Naive thymus-derived CD4-positive, alpha-beta T cell (primary cell): ENCODE measurements around the gene TRIM73. TPM values are rescaled to one million over a fixed set of nuclear protein-coding genes. Genes with fewer than 3 reads are reported as not detected.
"Not testable (repeated sequence)": the region's sequence is repeated elsewhere in the genome, so short reads cannot be mapped to it uniquely, and the experiment has no call there.

Source experiments
- ATAC-seq: fragments of 150-1000 bp; cut with Tn5 transposase; 2 replicates; pipeline ENCODE4 v1.10.0; 2021; ENCODE audit warnings: mild to moderate bottlenecking, moderate library complexity
- CTCF ChIA-PET: fragments of 350-600 bp; sonication (Branson Sonifier 250); formaldehyde crosslinking; loops from one replicate; lab custom pipeline; 2021; ENCODE audit warnings: antibody characterized with exemption; lab: Charles Lee
- POLR2A ChIA-PET: fragments of 350-600 bp; sonication (Branson Sonifier 250); formaldehyde crosslinking; loops from one replicate; lab custom pipeline; 2021; ENCODE audit warnings: antibody characterized with exemption, inconsistent platforms; lab: Charles Lee
- DNase-seq, 9 donors: peaks; one replicate each; pipeline versions ENCODE4 v3.0.0 to v3.0.0-alpha.2; 2020 to 2022; ENCODE audit warnings: mixed read lengths in 1 of 9
- H3K27ac ChIP-seq: one replicate; pipeline ENCODE4 v1.7.0; 2013; ENCODE audit warnings: mild to moderate bottlenecking, low read depth, low read length, moderate library complexity
- H3K27me3 ChIP-seq, 2 donors: one replicate each; pipeline ENCODE4 v1.7.0; 2013; ENCODE audit warnings: low read length in 2 of 2, mild to moderate bottlenecking in 2 of 2, moderate library complexity in 2 of 2; ENCODE audit not compliant: control insufficient read depth in 2 of 2, insufficient read depth in 2 of 2
- H3K36me3 ChIP-seq, 3 experiments: 1 replicate in 2 of 3; 2 replicates in 1 of 3; pipeline ENCODE4 v1.7.0; 2013; ENCODE audit warnings: low read length in 3 of 3, mild to moderate bottlenecking in 3 of 3, moderate library complexity in 1 of 3; ENCODE audit not compliant: insufficient read depth in 3 of 3, control insufficient read depth in 2 of 3
- H3K4me1 ChIP-seq, 2 donors: one replicate each; pipeline ENCODE4 v1.7.0; 2013; ENCODE audit warnings: low read length in 2 of 2, mild to moderate bottlenecking in 2 of 2, moderate library complexity in 1 of 2; ENCODE audit not compliant: control insufficient read depth in 2 of 2, insufficient read depth in 2 of 2
- H3K4me3 ChIP-seq: 2 replicates; pipeline ENCODE4 v1.7.0; 2013; ENCODE audit warnings: mild to moderate bottlenecking, low read length
- H3K9me3 ChIP-seq, 3 experiments: 1 replicate in 2 of 3; 2 replicates in 1 of 3; pipeline ENCODE4 v1.7.0; 2013; ENCODE audit warnings: low read length in 3 of 3; ENCODE audit not compliant: control insufficient read depth in 2 of 3
- H3K27ac Mint-ChIP-seq, 9 donors: one replicate each; pipeline ENCODE4 v1.8.0; 2020 to 2022; ENCODE audit warnings: mixed read lengths in 9 of 9, mild to moderate bottlenecking in 8 of 9, moderate library complexity in 5 of 9, inconsistent platforms in 2 of 9
- H3K27me3 Mint-ChIP-seq, 5 donors: one replicate each; pipeline ENCODE4 v1.8.0; 2021 to 2022; ENCODE audit warnings: mixed read lengths in 5 of 5, mild to moderate bottlenecking in 1 of 5
- H3K36me3 Mint-ChIP-seq, 5 donors: one replicate each; pipeline ENCODE4 v1.8.0; 2020 to 2022; ENCODE audit warnings: mixed read lengths in 5 of 5, mild to moderate bottlenecking in 3 of 5, inconsistent platforms in 1 of 5
- H3K4me1 Mint-ChIP-seq, 7 donors: one replicate each; pipeline ENCODE4 v1.8.0; 2020 to 2022; ENCODE audit warnings: mixed read lengths in 7 of 7, mild to moderate bottlenecking in 3 of 7, inconsistent platforms in 1 of 7
- H3K4me3 Mint-ChIP-seq, 10 donors: one replicate each; pipeline ENCODE4 v1.8.0; 2020 to 2022; ENCODE audit warnings: mild to moderate bottlenecking in 10 of 10, mixed read lengths in 10 of 10, moderate library complexity in 6 of 10, inconsistent platforms in 2 of 10
- H3K9me3 Mint-ChIP-seq, 11 donors: one replicate each; pipeline ENCODE4 v1.8.0; 2020 to 2022; ENCODE audit warnings: mixed read lengths in 11 of 11, mild to moderate bottlenecking in 4 of 11, inconsistent platforms in 1 of 11, moderate library complexity in 1 of 11
- intact Hi-C, 2 donors: fragments of 100-400 bp; cut with micrococcal nuclease; formaldehyde crosslinking; loops; one replicate each; pipeline ENCODE4 v1.15.1; 2023
- polyA plus RNA-seq, 2 donors: library from polyadenylated mRNA; unstranded; fragments of 300-500 nt; fragmentation: Illumina TruSeq; gene quantifications; one replicate each; pipeline ENCODE4 v1.2.3, GENCODE V29; 2021
- total RNA-seq, 6 experiments: library from RNA in 5 of 6; stranded (reverse) in 5 of 6; gene quantifications; 1 replicate in 5 of 6; 2 replicates in 1 of 6; pipeline ENCODE4 v1.2.3 and lab custom pipeline; 2021 to 2026

TRIM73 gene
- total and polyA plus RNA-seq, 7 experiments from 2014 or later, result 1.3 to 33.2 (median 23.2) TPM

DNA sequence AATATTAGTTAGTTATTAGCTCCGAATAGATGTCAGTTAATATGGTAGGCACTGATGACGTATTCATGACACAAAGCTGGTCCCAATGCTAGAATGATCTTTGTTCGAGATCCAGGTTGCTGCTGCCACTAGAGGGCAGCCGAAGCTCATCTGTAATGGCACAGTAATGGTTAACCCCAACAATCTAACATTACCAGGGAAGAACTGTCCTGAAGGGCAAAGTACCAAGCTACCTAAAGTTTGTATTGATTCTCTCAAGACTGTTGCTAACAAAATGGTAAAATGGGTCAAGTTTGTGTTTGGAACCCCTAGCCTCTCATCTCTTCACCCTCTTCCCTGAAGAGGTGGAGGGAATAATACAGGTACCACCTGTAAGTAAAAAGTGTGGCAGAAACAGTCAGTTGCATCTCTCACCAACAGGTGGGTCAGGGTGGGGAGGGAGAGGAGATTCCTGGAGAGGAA lies 57.1 kb downstream of the TRIM73 start:
- CTCF ChIA-PET, H3K9me3 Mint-ChIP-seq, H3K36me3 ChIP-seq, H3K27me3 Mint-ChIP-seq, H3K27ac ChIP-seq, H3K4me3 Mint-ChIP-seq, H3K27me3 ChIP-seq, H3K4me3 ChIP-seq, H3K4me1 ChIP-seq, POLR2A ChIA-PET, H3K36me3 Mint-ChIP-seq, H3K4me1 Mint-ChIP-seq, H3K9me3 ChIP-seq: not testable (repeated sequence)
- peak overlapping the region in 1 of 9 donors; percentile 19 for H3K27ac Mint-ChIP-seq
- DNase-seq, result peak in 4 of 9 donors; percentile 4 to 19 (median 12)
- ATAC-seq, result peak; percentile 91
- intact Hi-C loops, result loop anchor here in 1 of 2 donors (10.0 kb wide), 1 partner anchor 192 kb away; no protein-coding TSS in a partner anchor

Other genes starting within 250 kb of the TRIM73 start
- gene POM121C, start 90.7 kb downstream of the TRIM73 start, total RNA-seq, result 100 to 1,000 TPM in 2 of 5 experiments, 10 to 100 TPM in 3; 92.1 to 106 (median 97.8) TPM
- 10 to 100 TPM; 15.6 to 31.6 TPM for gene POM121C, start 90.7 kb downstream of the TRIM73 start, polyA plus RNA-seq
- gene SPDYE5, start 96.7 kb downstream of the TRIM73 start, total RNA-seq, result under 1 TPM in 4 of 5 experiments, not detected in 1; 0.24 to 0.57 (median 0.38) TPM
- gene SPDYE5, start 96.7 kb downstream of the TRIM73 start, polyA plus RNA-seq, result under 1 TPM; 0.14 to 0.37 TPM